ENCODE results near the gene RNF214.
"Not testable (repeated sequence)": the region's sequence is repeated elsewhere in the genome, so short reads cannot be mapped to it uniquely, and the experiment has no call there.

Gene RNF214

GRCh38 chr11:117198613-117199012 lies 33.9 kb upstream of the RNF214 start:
- no peak for DNase-seq

GRCh38 chr11:117199053-117199915 lies 33.2 kb upstream of the RNF214 start, which contains the start of gene TAGLN:
TSS of gene TAGLN (plus strand) at chr11:117199370. CDS start at chr11:117203014, 3,644 bp downstream.
- DNase-seq: no peak

GRCh38 chr11:117199916-117200812 lies 32.3 kb upstream of the RNF214 start:
- DNase-seq: no peak

- no peak for DNase-seq
Measured at GRCh38 chr11:117200813-117201657, 31.4 kb upstream of the RNF214 start.

GRCh38 chr11:117201658-117202305 lies 30.7 kb upstream of the RNF214 start:
- DNase-seq: no peak

GRCh38 chr11:117202386-117203068 lies 29.9 kb upstream of the RNF214 start:
- DNase-seq: no peak

GRCh38 chr11:117203069-117203407 lies 29.4 kb upstream of the RNF214 start:
- no peak for DNase-seq

- DNase-seq: no peak
Measured at GRCh38 chr11:117204283-117205080, 28.0 kb upstream of the RNF214 start.

- no peak for DNase-seq
Measured at GRCh38 chr11:117205211-117205818, 27.2 kb upstream of the RNF214 start.

GRCh38 chr11:117206111-117206510 lies 26.4 kb upstream of the RNF214 start:
- not testable (repeated sequence) for DNase-seq

GRCh38 chr11:117206859-117207258 lies 25.6 kb upstream of the RNF214 start:
- not testable (repeated sequence) for DNase-seq

- not testable (repeated sequence) for DNase-seq
Measured at GRCh38 chr11:117207481-117207880, 25.0 kb upstream of the RNF214 start.

- not testable (repeated sequence) for DNase-seq
Measured at GRCh38 chr11:117208710-117209109, 23.8 kb upstream of the RNF214 start.

GRCh38 chr11:117209351-117210125 lies 22.9 kb upstream of the RNF214 start:
- peak; percentile 48 for DNase-seq

- no peak for DNase-seq
Measured at GRCh38 chr11:117210620-117211019, 21.9 kb upstream of the RNF214 start.

- DNase-seq: no peak
Measured at GRCh38 chr11:117212697-117213355, 19.6 kb upstream of the RNF214 start.

GRCh38 chr11:117214404-117215110 lies 17.9 kb upstream of the RNF214 start:
- no peak for DNase-seq
